SK-N-DZ (cell line): ENCODE measurements around the gene NRAS.

Experiments used
- DNase-seq: peaks from one replicate; pipeline ENCODE4 v3.0.0-alpha.2; 2015; ENCODE audit warnings: low spot score

Gene NRAS

DNA sequence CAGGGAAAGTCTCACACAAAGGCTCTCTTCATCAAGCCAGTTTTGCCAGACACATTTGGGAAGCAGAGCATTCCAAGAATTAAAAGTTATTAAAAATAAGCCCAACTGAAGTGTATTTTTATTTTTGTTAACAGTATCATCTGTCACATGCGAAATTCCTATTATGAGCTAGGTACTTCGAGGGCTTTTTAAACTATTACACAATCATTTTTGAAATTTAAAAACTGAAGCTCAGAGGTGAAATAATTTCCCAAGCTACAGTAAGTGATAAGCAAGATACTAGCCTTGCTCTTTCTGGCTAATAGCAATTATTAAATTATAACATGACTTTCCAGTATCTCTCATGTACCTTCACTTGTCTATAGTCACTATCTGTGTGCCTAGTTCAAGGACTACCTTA lies 12.0 kb upstream of the NRAS start:
- no peak for DNase-seq

DNA sequence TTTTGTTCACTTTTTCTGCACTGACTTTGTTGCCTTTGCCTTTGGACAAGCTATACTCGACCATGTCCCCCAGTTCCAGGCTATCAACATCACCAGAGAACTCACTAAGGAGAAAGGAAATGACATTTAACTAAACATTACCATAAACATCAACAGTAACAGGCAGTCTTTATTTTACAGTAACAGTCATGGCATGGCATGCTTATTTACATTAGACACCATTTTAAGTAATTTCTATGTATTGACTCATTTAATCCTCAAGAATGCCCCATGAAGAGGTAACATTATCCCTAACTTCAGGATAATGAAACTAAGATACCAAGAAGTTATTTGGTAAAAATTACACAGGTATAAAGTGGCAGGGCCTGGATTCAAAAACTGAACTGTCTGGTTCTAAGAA lies 8.7 kb upstream of the NRAS start:
- DNase-seq = no peak

- no peak for DNase-seq
These were observed 7.3 kb upstream of the NRAS start for GRCh38 chr1:114723915-114724314.

DNA sequence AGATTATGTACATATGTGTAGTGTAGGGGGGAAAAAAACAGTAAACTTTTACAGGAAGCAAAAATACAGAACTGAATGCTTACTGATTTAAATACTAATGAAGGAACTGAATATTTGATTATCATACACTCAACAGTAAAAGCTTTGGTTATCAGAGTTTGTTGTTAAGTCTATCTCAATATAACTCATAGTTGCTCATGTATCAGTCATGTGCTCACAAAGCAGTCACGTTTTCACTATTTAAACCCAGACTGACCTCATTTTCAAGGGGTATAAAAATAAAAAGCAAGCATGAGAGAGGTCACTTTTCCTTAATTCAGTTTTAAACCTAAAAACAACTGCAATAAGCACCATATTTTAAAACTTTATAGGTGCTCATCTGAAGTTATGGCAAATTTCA lies 6.9 kb upstream of the NRAS start:
- DNase-seq = no peak

DNA sequence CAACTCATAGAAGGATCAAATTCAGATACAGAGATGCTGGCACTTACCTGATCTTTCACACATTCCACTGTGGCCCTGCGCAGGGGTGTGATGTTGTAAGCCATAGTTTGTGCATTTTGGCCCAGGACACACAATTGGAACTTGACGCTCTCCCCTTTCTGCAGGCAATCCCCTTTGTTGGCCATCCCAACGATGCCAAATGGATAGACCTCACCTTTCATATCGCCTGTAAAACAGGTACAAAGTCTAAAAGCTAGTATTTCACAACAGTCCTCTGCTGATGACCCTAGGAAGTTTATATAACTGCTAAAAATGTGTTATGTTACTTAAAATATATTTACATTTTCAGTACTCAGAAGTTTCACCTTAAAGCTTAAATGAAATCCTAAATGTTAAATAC lies 3.9 kb upstream of the NRAS start:
- DNase-seq = no peak

GRCh38 chr1:114719424-114719787 lies 2.8 kb upstream of the NRAS start:
- no peak for DNase-seq

GRCh38 chr1:114718661-114719423 lies 2.3 kb upstream of the NRAS start:
- no peak for DNase-seq

- DNase-seq = no peak
These were observed 643 bp downstream of the NRAS start for GRCh38 chr1:114715952-114716303.

DNA sequence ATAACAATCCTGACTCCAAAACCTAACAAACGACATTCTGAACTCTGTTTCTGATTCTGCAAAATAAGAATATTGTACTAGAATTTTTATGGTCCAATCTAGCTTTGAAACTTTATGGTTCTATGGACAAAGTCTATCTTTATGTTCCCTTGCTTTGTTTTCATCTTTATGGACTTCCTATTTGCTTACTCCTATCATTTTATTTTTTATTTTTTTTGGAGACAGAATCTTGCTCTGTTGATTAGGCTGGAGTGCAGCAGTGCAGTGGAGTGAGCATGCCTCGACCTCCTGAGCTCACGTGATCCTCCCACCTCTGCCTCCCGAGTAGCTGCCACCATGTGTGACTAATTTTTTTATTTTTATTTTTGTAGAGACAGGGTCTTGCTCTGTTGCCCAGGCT lies 3.6 kb downstream of the NRAS start:
- DNase-seq = no peak

- no peak for DNase-seq
These were observed 6.2 kb downstream of the NRAS start for GRCh38 chr1:114710360-114710759.

DNA sequence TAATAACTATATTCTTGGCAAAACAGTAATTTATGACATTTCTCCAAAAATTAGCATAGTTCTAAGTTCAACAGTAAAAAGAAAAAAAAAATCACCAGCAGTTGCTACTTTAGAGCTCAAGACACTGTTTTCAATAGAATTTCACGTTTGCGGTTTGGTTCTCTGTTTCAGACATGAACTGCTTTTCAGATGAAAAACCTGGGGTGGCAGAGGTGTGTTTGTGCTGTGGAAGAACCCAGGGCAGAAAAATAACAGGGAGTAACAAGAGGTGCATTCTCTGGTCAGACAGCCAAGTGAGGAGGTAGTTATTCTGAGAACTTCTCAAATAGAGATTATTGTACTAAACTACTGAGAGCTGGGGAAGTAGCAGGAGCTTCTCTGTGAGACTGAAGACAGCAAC lies 9.0 kb downstream of the NRAS start:
- no peak for DNase-seq

DNA sequence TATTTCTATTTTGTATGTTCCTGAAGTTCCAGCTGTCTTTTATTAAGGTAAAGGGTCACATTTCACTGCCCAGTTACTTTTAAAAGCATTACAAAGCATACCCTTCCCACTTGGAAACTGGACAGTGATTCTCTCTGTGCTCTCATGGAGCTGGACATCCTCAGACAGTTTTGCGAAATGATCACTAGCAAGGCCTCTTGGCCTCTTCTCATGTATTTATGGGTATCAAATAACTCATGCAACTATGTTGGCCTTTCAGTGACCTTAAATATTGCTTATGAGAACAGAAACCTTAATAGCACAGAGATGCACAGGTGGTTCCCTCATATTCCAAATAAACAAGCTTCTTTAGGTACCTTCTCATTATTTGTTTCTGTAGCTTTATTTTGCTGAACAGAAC lies 13.3 kb downstream of the NRAS start:
- no peak for DNase-seq

DNA sequence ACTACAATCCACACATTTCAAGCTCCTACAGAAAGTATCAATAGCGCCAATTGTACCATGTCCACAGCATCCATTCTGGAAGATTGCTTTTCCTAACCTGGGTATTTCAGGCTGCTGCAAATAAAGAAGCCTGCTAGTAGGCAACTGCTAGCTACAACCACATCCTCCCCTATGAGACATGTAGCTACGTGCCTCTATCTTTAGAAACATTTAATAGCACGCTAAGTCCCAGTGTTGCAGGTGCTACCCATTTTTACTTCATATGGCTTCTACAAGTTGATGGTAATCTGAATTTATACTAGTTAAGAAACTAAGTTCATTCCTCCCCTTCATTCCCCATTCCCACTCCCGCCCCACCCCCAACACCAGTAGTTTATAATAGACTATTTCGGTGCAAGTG lies 13.8 kb downstream of the NRAS start:
- no peak for DNase-seq

DNA sequence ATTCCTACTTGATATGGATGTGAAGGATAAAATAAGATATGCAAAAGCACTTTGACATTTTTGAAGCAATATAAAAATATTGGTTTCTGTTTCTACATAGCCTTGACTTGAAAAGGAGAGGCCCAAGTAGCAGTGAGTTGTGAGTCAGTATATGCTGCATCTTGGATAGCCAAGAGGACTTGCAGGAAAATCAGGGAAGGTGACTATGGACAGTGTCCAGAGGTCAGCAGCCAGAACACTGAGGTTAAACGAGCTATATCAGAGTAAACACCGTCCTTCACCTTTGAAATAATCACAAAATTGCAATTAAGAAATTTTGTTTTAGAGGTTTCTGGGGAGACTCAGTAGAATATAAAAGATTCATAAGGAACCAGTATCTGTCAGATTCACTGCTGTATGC lies 14.6 kb downstream of the NRAS start:
- no peak for DNase-seq

GRCh38 chr1:114700036-114700600 lies 16.5 kb downstream of the NRAS start:
- DNase-seq = no peak

- no peak for DNase-seq
These were observed 19.8 kb downstream of the NRAS start for GRCh38 chr1:114696810-114697209.

- DNase-seq = no peak
These were observed 21.0 kb downstream of the NRAS start, which contains the start of gene AMPD1 for GRCh38 chr1:114695430-114696058. AMPD1 (minus strand) TSS chr1:114695546; CDS start chr1:114695471, 75 bp downstream.

DNA sequence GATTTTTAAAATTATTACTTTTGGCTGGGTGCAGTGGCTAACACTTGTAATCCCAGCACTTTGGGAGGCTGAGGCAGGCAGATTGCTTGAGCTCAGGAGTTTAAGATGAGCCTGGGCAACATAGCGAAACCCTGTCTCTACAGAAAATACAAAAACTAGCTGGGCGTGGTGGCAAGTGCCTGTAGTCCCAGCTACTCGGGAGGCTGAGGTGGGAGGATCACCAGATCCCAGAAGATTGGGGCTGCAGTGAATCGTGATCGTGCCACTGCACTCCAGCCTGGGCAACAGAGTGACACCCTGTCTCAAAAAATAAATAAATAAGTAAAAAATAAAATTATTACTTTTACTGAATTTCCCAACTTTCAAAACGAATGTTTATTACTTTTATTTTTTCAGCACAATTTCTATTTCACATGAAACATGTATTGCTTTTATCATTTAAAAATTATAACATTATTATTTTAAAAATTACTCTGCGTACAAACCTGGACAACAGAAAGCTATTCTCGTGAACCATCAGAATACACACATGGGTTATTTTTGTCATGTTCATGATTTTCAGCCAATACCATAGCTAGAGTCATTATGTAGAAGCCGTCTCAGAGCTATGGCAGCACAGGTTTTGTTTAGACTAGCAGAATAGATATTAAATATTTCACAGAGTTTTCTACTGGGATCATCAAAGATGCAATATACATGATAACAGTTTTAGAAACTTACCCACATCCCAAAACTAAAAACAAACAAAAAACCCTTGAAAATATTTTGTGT lies 21.8 kb downstream of the NRAS start:
- no peak for DNase-seq

- DNase-seq = no peak
These were observed 23.6 kb downstream of the NRAS start for GRCh38 chr1:114692947-114693346.

DNA sequence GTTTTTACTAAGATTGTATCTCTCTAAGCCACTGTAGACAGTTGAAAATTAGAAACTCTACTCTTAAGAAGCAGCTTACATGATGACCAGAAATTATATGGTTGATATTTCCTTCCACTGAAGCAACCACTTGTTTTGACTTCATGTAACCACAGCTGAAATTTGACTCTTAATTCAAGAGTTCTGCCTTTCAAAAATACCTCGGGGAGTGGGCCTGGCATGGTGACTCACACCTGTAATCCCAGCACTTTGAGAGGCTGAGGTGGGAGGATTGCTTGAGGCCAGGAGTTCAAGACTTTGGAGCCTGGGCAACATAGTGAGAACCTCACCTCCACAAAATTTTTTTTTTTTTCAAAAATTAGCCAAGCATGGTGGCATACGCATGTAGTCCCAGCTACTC lies 25.5 kb downstream of the NRAS start:
- no peak for DNase-seq

DNA sequence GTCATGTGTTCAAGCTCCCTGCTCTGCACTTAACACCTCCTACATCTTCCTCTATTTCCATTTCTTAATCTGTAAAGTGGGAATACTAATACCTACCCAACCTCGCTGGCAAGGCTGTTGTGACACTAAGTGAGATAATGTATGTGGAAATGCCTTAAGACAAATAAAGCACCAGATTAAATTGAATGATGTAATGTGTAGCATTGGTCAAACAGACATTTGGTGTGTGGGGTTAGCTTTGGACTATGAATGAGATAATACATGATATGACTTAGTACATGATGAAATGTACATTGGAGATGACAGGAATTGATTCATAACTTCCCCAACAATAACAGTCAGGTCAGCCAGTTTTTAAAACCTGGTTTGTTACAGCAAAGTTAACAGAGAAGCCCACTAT lies 26.4 kb downstream of the NRAS start:
- no peak for DNase-seq

DNA sequence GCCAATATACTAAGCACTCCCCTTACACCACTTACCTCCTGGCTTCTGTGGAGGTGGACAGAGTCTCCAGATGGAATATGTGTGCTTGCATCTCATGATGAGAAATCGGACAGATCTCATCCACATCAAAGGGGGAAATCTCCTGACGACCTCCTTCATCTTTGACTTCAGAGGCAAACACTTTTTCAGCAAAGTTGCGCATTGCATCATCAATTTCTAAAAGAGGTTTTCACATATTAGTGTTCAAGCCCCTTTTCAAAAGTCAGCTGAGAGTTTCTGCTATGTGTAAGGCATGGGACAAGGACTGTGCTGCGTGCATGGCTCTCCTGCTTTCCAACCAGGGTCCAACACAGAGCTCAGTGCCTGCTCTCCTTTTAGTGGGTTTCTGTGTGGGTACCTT lies 28.0 kb downstream of the NRAS start:
- no peak for DNase-seq

DNA sequence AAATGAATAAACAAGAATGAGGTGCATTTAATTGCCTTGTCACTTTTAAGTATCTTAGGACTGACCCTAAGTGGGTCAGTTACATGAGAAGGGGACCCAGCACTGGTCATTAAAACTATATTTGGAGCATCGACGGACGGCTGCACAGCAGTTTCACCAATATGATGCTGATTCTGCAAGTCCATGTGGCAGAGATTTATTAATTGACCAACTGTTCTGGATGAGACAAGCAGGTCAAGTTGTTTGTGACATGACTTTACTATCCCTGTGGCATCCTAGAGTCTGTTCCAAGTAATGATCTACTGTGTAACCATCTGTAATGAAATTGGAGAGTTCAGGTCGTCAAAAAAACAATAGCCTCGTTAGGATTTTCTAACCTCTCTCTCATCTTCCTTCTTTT lies 30.7 kb downstream of the NRAS start:
- DNase-seq = no peak
